NCI-H510A (cell line): ENCODE results near the gene ANO2.
"Not testable (repeated sequence)": the region's sequence is repeated elsewhere in the genome, so short reads cannot be mapped to it uniquely, and the experiment has no call there.

Experiments used
- DNase-seq: peaks from one replicate; lab custom pipeline; 2025; lab: John Stamatoyannopoulos, UW

ANO2 gene

GRCh38 chr12:5887819-5888218, 57.2 kb downstream of the ANO2 start:
- DNase-seq: not testable (repeated sequence)

GRCh38 chr12:5884866-5885265, 60.2 kb downstream of the ANO2 start:
- DNase-seq: no peak

- DNase-seq: no peak
Measured at GRCh38 chr12:5884285-5884684, 60.8 kb downstream of the ANO2 start.

GRCh38 chr12:5882511-5883190, 62.4 kb downstream of the ANO2 start:
- no peak for DNase-seq

GRCh38 chr12:5881666-5882065, 63.4 kb downstream of the ANO2 start:
- no peak for DNase-seq

- no peak for DNase-seq
Measured at GRCh38 chr12:5881101-5881606, 63.9 kb downstream of the ANO2 start.

- DNase-seq: no peak
Measured at GRCh38 chr12:5875851-5876250, 69.2 kb downstream of the ANO2 start.

- DNase-seq: no peak
Measured at GRCh38 chr12:5874514-5874913, 70.5 kb downstream of the ANO2 start.

- no peak for DNase-seq
Measured at GRCh38 chr12:5873281-5873919, 71.7 kb downstream of the ANO2 start.

- DNase-seq: no peak
Measured at GRCh38 chr12:5872745-5873144, 72.3 kb downstream of the ANO2 start.

- DNase-seq: no peak
Measured at GRCh38 chr12:5871741-5872140, 73.3 kb downstream of the ANO2 start.

GRCh38 chr12:5870183-5870582, 74.9 kb downstream of the ANO2 start:
- DNase-seq: no peak

GRCh38 chr12:5868625-5869295, 76.3 kb downstream of the ANO2 start:
- no peak for DNase-seq

- no peak for DNase-seq
Measured at GRCh38 chr12:5865397-5865796, 79.7 kb downstream of the ANO2 start.

GRCh38 chr12:5864972-5865371, 80.1 kb downstream of the ANO2 start:
- no peak for DNase-seq

- no peak for DNase-seq
Measured at GRCh38 chr12:5864301-5864700, 80.8 kb downstream of the ANO2 start.

- DNase-seq: no peak
Measured at GRCh38 chr12:5861416-5861815, 83.6 kb downstream of the ANO2 start.

- DNase-seq: no peak
Measured at GRCh38 chr12:5856692-5857091, 88.4 kb downstream of the ANO2 start.

- DNase-seq: no peak
Measured at GRCh38 chr12:5846950-5847349, 98.1 kb downstream of the ANO2 start.

- DNase-seq: no peak
Measured at GRCh38 chr12:5840944-5841343, 104.1 kb downstream of the ANO2 start.

GRCh38 chr12:5830111-5830510, 114.9 kb downstream of the ANO2 start:
- no peak for DNase-seq

GRCh38 chr12:5827591-5827990, 117.5 kb downstream of the ANO2 start:
- no peak for DNase-seq

- not testable (repeated sequence) for DNase-seq
Measured at GRCh38 chr12:5825761-5826160, 119.3 kb downstream of the ANO2 start.
